HG02981 (cell line): Measurements from ENCODE around the gene DDX51.

ENCODE experiments used
- ATAC-seq: cut with Tn5 transposase; IDR thresholded peaks from one replicate; pipeline ENCODE4 v1.9.1; 2021; ENCODE audit warnings: mild to moderate bottlenecking, moderate library complexity; ENCODE audit not compliant: unreplicated experiment

DDX51 gene, protein sequence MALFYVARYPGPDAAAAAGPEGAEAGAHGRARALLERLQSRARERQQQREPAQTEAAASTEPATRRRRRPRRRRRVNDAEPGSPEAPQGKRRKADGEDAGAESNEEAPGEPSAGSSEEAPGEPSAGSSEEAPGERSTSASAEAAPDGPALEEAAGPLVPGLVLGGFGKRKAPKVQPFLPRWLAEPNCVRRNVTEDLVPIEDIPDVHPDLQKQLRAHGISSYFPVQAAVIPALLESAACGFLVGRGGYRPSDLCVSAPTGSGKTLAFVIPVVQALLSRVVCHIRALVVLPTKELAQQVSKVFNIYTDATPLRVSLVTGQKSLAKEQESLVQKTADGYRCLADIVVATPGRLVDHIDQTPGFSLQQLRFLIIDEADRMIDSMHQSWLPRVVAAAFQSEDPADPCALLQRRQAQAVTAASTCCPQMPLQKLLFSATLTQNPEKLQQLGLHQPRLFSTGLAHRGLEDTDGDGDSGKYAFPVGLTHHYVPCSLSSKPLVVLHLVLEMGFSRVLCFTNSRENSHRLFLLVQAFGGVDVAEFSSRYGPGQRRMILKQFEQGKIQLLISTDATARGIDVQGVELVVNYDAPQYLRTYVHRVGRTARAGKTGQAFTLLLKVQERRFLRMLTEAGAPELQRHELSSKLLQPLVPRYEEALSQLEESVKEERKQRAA

GRCh38 chr12:132144115-132144809 lies at the start of gene DDX51, which contains the start of gene NOC4L:
Gene DDX51, minus strand, starts transcription at chr12:132144319. Its CDS starts 23 bp downstream, at chr12:132144296.
Gene NOC4L, plus strand, starts transcription at chr12:132144457. Its CDS starts 32 bp downstream, at chr12:132144489.
- peak; percentile 88 for ATAC-seq

GRCh38 chr12:132191715-132192553 lies 47.8 kb upstream of the DDX51 start:
- no peak for ATAC-seq

DNA sequence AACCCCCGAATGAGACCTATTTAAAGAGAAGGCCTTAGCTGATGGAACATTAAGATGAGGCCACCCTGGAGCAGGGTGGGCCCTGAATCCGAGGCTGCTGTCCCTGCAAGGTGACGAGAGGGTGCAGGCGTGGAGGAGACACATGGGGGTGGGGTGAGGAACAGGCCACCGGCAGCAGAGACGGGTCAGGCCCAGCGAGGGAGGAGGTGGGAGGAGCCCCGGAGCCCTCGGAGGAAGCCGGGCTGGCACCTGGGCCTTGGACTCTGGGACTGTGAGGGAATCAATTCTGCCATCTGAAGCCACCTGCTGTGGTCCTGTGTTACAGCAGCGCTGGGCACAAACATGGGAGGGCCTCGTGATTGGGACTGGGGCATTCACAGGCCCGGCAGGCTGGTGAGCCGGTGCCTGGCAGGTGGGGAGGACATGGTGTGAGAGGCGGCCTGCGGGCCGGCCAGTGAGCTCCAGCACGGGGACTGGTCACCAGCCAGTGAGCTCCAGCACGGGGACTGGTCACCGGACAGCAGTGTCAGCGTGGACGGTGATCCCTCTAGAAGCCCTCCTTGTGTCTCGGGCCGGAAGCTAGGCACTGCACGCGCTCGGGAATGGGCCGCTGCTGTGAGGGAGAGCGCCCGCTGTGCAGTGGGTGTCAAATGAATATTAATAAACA lies 46.8 kb upstream of the DDX51 start:
- ATAC-seq, result no peak

DNA sequence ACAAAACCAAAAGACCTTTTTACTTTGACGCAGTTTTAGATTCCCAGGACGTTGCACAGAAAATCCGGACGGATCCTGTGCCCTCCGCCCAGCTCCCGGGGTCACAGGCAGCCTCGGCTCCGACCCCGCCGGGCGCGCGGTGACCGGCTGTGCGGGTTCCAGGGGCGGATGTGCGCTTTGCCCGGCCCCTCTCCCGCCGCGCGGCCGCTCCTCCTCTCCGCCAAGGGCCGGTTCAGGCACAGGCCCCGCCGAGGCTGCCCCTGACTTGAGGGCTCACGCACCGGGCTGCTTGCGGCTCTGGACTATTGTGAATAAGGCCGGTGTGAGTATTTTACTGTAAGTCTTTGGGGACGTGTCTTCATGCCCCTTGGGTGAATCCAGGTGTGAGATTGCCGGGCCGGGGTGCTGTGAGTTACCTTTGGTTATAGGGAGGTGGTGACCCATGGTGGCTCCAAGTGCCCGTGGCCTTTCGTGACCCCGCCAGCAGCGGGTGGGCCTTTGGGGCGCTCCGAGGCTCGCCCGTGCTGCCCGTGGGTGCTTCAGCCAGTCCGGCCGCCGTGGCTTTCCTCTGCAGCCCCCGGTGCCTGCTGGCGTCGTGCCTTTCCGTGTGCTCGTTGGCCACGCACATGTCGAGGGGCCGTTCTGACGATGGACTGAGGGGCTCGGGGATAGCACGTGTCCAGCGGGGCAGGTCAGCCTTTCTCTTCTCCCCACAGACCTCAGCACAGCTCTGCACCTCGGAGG lies 46.1 kb upstream of the DDX51 start:
- peak; percentile 22 for ATAC-seq

- peak; percentile 86 for ATAC-seq
Observed at GRCh38 chr12:132189378-132190011, 45.4 kb upstream of the DDX51 start.

GRCh38 chr12:132188916-132189325 lies 44.8 kb upstream of the DDX51 start:
- ATAC-seq, result no peak

DNA sequence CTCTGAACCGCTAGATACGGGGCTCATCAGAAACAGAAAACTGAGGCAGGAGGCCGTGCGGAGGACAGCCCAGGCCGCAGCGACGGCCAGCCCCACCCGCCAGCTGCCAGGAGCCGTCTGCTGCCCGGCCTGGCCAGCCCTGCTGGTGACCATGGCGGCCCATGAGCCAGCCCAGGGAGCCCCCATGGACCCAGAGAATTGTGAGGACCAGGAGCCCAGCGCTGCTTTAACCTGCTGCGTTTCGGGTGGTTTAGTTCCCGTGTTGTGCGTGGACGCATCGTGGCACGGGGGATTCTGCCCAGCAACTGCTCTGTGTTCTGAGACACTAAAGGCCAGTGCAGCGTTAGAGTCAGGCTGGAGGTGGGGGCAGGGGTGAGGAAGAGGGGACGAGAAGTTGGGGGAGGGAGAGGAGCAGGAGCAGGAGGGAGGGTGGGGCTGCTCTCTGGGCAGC lies 44.4 kb upstream of the DDX51 start:
- no peak for ATAC-seq

DNA sequence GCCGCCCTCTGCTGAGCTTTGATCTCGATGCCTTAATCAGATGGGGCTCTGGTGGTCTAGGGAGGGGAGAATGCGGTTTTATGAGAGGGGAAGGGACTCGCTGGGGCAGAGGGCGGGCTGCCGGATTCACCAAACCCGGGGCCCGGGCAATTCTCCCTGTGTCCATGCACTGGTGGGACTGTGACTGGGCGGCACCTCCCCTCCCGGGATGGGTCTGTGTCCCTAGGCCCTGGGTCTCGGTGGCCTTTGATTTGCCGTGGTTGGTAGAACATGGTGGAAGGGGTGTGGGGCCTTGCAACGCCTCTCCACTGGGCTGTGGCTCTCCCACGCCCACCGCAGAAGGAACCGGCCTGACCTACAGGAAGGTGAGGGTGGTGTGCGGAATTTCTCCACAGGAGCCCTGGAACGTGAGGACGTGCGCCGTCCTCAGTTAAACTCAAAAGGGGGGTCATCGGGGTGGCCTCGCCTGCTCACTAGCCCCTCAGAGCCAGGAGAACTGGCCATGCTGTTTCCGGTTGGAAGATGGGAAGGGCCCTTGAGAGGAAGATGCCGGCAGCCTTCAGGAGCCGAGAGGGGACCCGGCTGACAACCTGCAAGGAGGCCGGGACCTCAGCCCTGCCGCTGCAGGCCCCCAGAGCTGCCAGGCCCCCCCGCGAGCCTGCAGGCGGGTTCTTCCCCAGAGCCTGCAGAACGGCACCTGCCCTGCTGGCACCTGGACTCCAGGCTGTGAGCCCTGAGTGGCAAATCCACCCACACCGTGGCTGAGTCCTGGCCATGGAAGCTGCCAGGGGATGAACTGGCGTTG lies 43.7 kb upstream of the DDX51 start:
- no peak for ATAC-seq

- ATAC-seq, result no peak
Observed at GRCh38 chr12:132186857-132187620, 42.9 kb upstream of the DDX51 start.

GRCh38 chr12:132186208-132186856 lies 42.2 kb upstream of the DDX51 start:
- ATAC-seq, result no peak

DNA sequence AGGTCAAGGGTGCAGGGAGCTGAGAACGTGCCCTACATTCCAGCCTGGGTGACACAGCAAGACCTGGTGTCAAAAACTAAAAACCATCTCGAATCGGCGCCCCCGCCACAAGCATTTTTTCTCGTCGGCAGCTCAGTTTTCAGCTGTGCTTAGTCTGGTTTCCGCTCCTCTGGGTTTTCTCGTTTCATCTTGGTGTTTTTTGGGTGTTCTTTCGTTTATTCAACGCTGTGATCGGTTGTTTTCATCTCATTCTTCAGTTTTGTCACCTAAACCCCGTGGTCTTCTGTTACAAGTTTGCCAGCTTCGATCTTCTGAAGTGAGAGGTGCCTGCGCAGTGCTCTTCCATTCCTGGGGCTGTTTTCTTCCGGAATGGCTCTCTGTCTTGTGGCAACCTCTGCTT lies 41.6 kb upstream of the DDX51 start:
- no peak for ATAC-seq

DNA sequence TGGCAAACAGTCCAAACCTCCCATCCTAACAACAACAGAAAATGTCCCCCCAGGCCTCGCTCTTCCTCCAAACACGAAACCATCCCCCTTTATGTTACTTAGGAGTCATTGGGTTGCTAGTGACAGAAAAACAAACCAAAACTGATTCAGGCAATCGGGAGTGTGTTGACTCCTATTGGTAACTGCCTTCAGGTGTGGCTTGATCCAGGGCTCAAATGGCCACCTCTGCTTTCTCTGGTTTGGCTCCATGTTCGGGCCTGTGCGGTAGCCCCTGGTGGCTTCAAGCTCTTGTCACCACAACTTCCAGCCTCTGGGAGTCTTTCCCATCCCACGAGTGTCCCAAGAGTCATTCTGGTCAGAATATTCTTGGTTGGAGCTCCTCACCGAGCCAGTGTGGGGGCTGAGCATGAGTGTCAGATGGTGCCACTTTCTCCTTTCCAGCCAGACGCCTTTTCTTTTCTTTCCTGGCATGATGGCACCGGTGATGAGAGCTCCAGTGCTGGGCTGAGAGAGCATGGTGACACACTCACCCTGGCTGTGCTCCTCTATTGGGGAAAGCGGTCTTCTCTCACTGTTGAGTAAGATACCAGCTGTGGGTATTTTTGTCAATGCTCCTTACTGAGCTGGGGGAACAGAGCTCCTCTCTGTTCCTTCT lies 38.7 kb upstream of the DDX51 start:
- no peak for ATAC-seq

DNA sequence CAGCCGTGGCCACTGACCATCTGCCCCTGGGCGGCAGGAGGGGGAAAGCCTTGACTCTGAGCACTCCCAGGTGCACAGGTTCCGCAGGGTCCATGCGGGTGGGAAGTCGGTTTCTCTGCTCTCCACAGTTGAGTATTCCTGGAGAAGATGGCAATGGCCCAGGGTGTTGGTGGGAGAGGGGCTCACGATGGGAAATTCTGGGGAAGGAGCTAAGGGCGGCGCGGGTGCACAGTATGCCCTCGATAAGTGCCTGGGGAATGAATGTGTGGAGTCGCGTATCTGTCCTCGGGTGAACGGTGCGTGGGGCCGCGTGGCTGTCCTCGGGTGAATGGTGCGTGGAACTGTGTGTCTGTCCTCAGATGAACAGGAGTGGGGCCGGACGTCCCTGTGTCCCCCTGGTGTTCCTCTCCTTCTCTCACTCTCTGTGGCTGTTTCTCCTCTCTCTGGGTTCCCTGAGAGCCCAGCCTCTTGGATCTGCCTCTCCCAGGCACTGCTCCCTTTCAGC lies 38.1 kb upstream of the DDX51 start:
- ATAC-seq, result no peak

DNA sequence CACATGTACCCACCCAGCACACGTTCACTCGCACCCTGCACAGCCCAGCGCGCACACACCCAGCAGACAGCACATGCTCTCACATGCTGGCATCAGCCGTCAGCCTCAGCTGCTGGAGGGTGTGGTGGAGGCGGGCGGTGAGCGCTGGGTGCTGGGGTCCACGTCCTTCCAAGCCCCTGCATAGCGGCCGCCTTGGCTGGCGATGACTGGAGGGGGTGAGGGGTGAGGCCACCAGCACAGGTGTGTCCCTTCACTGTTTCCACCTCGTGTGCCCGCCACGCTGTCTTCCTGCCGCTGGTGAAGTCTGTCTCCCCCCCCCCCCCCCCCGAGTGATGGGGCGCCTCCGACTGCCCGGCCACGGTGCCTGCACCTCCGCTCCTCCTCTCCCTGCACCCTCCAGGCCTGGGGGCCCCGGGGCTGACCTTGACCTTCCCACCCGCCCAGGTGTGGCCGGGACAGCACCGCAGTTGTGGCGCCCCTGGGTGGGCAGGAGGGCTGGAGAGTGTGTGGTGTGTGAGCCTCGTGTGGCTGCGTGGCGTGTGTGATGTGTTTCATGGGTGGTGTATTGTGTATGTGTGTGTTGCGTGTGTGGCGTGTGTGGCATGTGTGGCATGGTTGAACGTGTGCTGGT lies 37.6 kb upstream of the DDX51 start:
- ATAC-seq, result no peak

DNA sequence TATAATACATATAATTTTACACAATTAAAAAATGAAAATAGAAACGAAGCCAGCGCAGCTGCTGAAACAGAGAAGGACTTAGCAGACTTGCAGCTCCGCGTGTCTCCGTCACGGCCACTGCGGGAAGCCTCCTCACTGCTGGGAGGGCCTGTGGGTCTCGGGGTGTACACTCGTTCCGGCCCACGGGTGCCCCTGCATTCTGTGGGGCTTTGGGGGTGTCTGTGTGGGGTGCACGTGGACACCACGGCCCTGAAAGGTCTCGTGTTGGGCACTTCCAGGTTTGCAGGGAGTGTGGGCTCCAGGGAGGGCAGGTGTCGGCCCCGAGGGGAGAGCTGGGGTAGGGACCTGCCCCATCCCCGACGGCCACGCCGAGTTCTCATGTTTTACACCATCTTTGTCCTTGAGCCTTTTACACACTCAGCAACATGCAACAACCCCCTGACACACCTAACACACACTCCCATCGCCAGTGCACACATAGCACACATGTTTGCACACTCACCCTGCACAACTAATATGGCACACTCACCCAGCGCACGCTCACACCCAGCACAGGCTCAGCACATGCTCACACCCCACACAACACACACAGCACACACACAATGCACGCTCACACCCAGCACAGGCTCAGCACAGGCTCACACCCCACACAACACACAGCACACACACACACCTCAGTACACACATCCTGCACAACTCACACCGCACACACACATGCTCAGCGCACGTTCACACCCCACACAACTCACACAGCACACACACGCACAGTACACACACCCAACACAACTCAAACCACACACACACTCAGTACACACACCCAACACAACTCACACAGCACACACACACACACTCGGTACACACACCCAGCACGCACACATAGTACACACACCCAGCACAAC lies 36.8 kb upstream of the DDX51 start:
- no peak for ATAC-seq
